Transverse colon (tissue), 4 donors: Measurements from ENCODE around the gene FHOD1. TPM values are rescaled to one million over a fixed set of nuclear protein-coding genes. Genes with fewer than 3 reads are reported as not detected.

Source experiments
- DNase-seq: peaks from one replicate; pipeline ENCODE4 v3.0.0-alpha.2; 2019
- H3K27ac ChIP-seq, 4 donors: fragments of 200-600 bp; sonication (generic); 2 replicates each; pipeline ENCODE4 v1.5.1; 2016 to 2018; ENCODE audit warnings: inconsistent platforms in 4 of 4
- H3K27me3 ChIP-seq: fragments of 200-600 bp; sonication (generic); 2 replicates; pipeline ENCODE4 v1.5.1; 2017; ENCODE audit warnings: inconsistent platforms
- H3K36me3 ChIP-seq, 4 donors: fragments of 200-600 bp; sonication (generic); 2 replicates each; pipeline ENCODE4 v1.5.1; 2017 to 2019; ENCODE audit warnings: inconsistent platforms in 4 of 4
- H3K4me1 ChIP-seq, 4 donors: fragments of 200-600 bp; sonication (generic); 2 replicates each; pipeline ENCODE4 v1.5.1; 2017 to 2020; ENCODE audit warnings: inconsistent platforms in 4 of 4
- H3K4me3 ChIP-seq, 4 donors: fragments of 200-600 bp; sonication (generic); 1 replicate in 1 of 4; 2 replicates in 3 of 4; pipeline versions ENCODE4 v1.5.1 to v1.6.1; 2017 to 2019; ENCODE audit warnings: inconsistent platforms in 4 of 4
- H3K9me3 ChIP-seq, 2 donors: fragments of 200-600 bp; sonication (generic); 2 replicates each; pipeline ENCODE4 v1.5.1; 2017 to 2019; ENCODE audit warnings: inconsistent platforms in 2 of 2
- EP300 ChIP-seq: sonication (generic); formaldehyde crosslinking; IDR thresholded peaks from one replicate; pipeline ENCODE4 v1.6.1; 2017; ENCODE audit warnings: antibody characterized with exemption, low read depth
- POLR2A ChIP-seq: fragments of 450-650 bp; IDR thresholded peaks from one replicate; pipeline ENCODE4 v1.6.1; 2016; ENCODE audit warnings: antibody characterized with exemption, mild to moderate bottlenecking, moderate library complexity
- POLR2AphosphoS5 ChIP-seq, 3 donors: sonication (generic); formaldehyde crosslinking; IDR thresholded peaks; one replicate each; pipeline ENCODE4 v1.6.1; 2016; ENCODE audit warnings: antibody characterized with exemption in 3 of 3
- WGBS, 2 donors: methylation state at CpG; one replicate each; pipeline ENCODE4 v1.1.5; 2018; ENCODE audit warnings: low coverage in 1 of 2; 5-methylcytosine and 5-hydroxymethylcytosine counted together
- in situ Hi-C, 4 donors: fragments of 200-750 bp; cut with MboI; loops; one replicate each; pipeline versions ENCODE4 v1.15.0 to v1.15.1; 2017; ENCODE audit warnings: low sequenced_read_pairs in 3 of 4, low pct_ligation_motif_present in 1 of 4, low pct_unique_long_range_greater_than_20kb in 1 of 4
- intact Hi-C: fragments of 100-400 bp; cut with DNase I; formaldehyde crosslinking; loops from one replicate; pipeline ENCODE4 v1.15.1; 2023; ENCODE audit warnings: low total_unique reads
- total RNA-seq, 4 donors: library from RNA; depleted of rRNA; stranded (reverse); fragments of >200 nt; gene quantifications; one replicate each; pipeline ENCODE4 v1.1.0, GENCODE V29; 2016
- TF ChIP-seq, protein P1 (sequence below), 5 experiments: fragments of 200-600 bp in 3 of 5; fragments of 450-650 bp in 2 of 5; sonication (generic) in 3 of 5; IDR thresholded peaks; 1 replicate in 2 of 5; 2 replicates in 3 of 5; pipeline ENCODE4 v1.5.1; 2016 to 2017; ENCODE audit warnings: antibody characterized with exemption in 5 of 5, inconsistent platforms in 3 of 5, mild to moderate bottlenecking in 2 of 5, moderate library complexity in 1 of 5

FHOD1 gene
- total RNA-seq, 4 donors from 2014 or later: 25.1 to 177 (median 33.6) TPM

DNA sequence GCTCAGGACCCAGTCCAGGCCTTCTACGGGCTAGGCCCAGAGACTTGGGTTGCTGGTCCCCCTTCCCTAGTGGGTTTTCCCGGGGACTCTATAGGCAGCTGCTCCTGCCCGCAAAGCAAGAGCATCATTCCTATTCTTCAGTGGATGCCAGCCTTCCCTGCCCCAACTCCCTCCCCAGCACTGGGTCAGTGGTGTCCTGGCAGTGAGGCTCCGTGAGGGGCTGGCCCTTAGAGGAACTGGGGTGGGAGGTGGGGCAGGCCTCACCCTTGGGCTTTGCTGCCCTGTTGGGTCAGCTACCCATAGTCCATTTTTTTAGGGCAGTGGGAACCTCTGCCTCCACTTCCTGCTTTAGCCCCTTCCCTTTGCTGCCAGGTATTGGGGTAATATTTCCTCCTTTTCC lies 24.2 kb upstream of the FHOD1 start:
- TF ChIP-seq POLR2AphosphoS5 (IDR thresholded peaks at IDR 0.05) (no peak), POLR2A (no peak)
- intact Hi-C loops (no loop called here), in situ Hi-C loops (no loop called here)
- Histone ChIP-seq H3K27ac (no peak overlapping the region), H3K27me3 (peaks cover 3% of the 10 kb centered on the region), H3K36me3 (no peaks in the 10 kb centered on the region), H3K4me1 (no peaks in the 10 kb centered on the region), H3K4me3 (no peak overlapping the region), H3K9me3 (no peaks in the 10 kb centered on the region)
- WGBS, 2 donors: 91% methylated on average over 4 of the region's 4 CpGs; no CpG with 5 or more reads in 1 of the 2 donors
- DNase-seq: no peak

DNA sequence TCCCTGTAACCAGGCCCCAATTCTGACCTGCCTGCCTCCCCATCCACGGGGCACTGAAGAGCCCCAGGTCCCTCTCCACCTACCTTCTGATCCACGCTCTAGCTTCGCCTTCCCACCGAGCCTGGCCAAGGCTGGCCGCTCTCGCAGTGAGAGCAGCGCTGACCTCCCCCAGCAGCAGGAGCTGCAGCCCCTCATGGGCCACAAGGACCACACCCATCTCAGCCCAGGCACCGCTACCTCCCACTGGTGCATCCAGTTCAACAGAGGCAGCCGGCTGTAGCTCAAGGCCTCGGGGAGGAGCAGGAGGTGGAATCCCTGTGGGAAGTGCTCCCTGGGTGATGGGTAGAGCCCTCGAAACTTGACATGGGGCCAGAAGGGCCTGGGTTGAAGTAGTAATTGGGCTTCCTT lies 23.7 kb upstream of the FHOD1 start:
- 90% methylated on average over 11 of the region's 11 CpGs; no CpG with 5 or more reads in 1 of the 2 donors for WGBS, 2 donors
- Histone ChIP-seq H3K36me3 (no peaks in the 10 kb centered on the region), H3K4me1 (no peaks in the 10 kb centered on the region), H3K9me3 (no peaks in the 10 kb centered on the region), H3K27ac (no peak overlapping the region), H3K27me3 (peaks cover 3% of the 10 kb centered on the region), H3K4me3 (no peak overlapping the region)
- intact Hi-C loops: no loop called here
- in situ Hi-C loops: no loop called here
- DNase-seq: no peak
- TF ChIP-seq, protein P1, sequence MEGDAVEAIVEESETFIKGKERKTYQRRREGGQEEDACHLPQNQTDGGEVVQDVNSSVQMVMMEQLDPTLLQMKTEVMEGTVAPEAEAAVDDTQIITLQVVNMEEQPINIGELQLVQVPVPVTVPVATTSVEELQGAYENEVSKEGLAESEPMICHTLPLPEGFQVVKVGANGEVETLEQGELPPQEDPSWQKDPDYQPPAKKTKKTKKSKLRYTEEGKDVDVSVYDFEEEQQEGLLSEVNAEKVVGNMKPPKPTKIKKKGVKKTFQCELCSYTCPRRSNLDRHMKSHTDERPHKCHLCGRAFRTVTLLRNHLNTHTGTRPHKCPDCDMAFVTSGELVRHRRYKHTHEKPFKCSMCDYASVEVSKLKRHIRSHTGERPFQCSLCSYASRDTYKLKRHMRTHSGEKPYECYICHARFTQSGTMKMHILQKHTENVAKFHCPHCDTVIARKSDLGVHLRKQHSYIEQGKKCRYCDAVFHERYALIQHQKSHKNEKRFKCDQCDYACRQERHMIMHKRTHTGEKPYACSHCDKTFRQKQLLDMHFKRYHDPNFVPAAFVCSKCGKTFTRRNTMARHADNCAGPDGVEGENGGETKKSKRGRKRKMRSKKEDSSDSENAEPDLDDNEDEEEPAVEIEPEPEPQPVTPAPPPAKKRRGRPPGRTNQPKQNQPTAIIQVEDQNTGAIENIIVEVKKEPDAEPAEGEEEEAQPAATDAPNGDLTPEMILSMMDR (IDR thresholded peaks at IDR 0.05): no peak
- TF ChIP-seq POLR2AphosphoS5 (IDR thresholded peaks at IDR 0.05) (no peak), EP300 (no peak), POLR2A (no peak)

DNA sequence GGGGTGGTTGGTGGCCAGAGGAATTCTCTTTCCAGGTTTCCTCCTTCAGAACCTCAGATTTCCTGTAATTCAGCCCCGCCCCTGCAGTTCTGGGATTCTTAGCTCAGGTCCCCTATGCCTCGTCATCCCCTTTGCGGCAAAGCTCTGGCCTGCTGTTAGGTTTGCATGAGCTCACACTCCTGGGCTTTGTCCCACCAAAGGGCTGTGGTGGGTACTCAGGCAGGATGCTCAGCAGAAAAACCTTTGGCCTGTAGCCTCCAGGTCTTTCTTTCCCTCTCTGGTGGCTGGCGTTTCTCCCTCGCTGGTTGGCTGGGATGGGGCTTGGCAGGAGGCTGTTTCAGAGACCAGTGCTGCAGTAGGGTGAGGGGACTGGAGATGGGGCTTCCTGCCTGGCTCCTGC lies 22.5 kb upstream of the FHOD1 start:
- no peak overlapping the region for H3K27ac ChIP-seq
- TF ChIP-seq, protein P1 (IDR thresholded peaks at IDR 0.05): no peak
- TF ChIP-seq EP300: no peak
- H3K9me3 ChIP-seq: no peaks in the 10 kb centered on the region
- H3K4me3 ChIP-seq: no peak overlapping the region
- no peak for DNase-seq
- intact Hi-C loops (no loop called here), in situ Hi-C loops (no loop called here)
- 41% methylated on average over 4 to 5 of the region's 5 CpGs for WGBS, 2 donors
- no peaks in the 10 kb centered on the region for H3K4me1 ChIP-seq
- H3K36me3 ChIP-seq: no peaks in the 10 kb centered on the region
- H3K27me3 ChIP-seq: peaks cover 3% of the 10 kb centered on the region

DNA sequence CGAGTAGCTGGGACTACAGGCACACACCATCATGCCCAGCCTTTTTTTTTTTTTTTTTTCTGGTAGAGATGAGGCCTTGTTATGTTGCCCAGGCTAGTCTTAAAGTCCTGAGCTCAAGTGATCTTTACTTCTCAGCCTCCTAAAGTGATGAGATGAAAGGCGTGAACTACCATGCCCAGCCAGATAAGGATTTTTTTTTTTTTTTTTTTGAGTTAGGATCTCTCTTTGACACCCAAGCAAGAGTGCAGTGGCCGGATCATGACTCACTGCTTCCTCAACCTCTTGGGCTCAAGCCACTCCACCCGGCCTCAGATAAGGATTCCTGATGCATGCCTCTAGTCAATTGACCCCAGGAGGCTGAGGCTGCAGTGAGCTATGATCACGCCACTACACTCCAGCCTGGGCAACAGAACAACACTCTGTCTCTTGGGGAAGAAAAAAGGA lies 20.9 kb upstream of the FHOD1 start:
- DNase-seq: no peak
- H3K4me1 ChIP-seq: no peaks in the 10 kb centered on the region
- no peak for TF ChIP-seq POLR2AphosphoS5 (IDR thresholded peaks at IDR 0.05)
- TF ChIP-seq, protein P1 (IDR thresholded peaks at IDR 0.05): no peak
- no peak for TF ChIP-seq POLR2A
- TF ChIP-seq EP300: no peak
- H3K27me3 ChIP-seq: peaks cover 3% of the 10 kb centered on the region
- WGBS, 2 donors: 60 to 67% methylated on average over 5 of the region's 5 CpGs
- no peak overlapping the region for H3K4me3 ChIP-seq
- H3K36me3 ChIP-seq: no peaks in the 10 kb centered on the region
- H3K27ac ChIP-seq: no peak overlapping the region
- no peaks in the 10 kb centered on the region for H3K9me3 ChIP-seq
- intact Hi-C loops (no loop called here), in situ Hi-C loops (no loop called here)

DNA sequence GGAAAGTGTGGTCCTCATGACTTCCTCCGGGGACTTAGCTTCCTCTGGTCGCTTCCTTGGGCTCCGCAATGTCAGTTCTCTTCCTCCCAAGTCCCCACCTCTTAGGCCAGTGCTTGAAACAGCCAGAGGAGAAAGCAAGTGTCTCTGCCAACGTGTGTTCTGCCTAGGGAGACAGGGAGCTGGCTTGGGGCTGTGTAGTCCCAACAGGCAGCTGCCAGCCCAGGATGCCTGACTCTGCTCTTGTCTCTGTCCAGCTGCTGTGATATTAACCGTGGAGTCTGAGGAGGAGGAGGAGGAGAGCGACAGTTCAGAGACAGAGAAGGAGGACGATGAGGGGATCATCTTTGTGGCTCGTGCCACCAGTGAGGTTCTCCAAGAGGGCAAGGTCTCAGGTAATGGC lies 18.6 kb upstream of the FHOD1 start:
- H3K4me1 ChIP-seq: no peaks in the 10 kb centered on the region
- no peaks in the 10 kb centered on the region for H3K36me3 ChIP-seq
- no peaks in the 10 kb centered on the region for H3K9me3 ChIP-seq
- no peak overlapping the region for H3K4me3 ChIP-seq
- intact Hi-C loops: no loop called here
- in situ Hi-C loops: no loop called here
- TF ChIP-seq POLR2A (no peak), POLR2AphosphoS5 (IDR thresholded peaks at IDR 0.05) (no peak), EP300 (no peak)
- TF ChIP-seq, protein P1 (IDR thresholded peaks at IDR 0.05): no peak
- DNase-seq: no peak
- 58 to 72% methylated on average over 4 to 8 of the region's 8 CpGs for WGBS, 2 donors
- H3K27ac ChIP-seq: no peak overlapping the region
- H3K27me3 ChIP-seq: peaks cover 3% of the 10 kb centered on the region
